Stimulated activated CD8-positive, alpha-beta memory T cell treated with anti-CD3 and anti-CD28 coated beads, Interleukin-4, amount 100 ng/mL, for 4 hours (primary cell): ENCODE data around the gene ROR1.
"Not testable (repeated sequence)": the region's sequence is repeated elsewhere in the genome, so short reads cannot be mapped to it uniquely, and the experiment has no call there.

Experiments used
- DNase-seq, 2 donors: peaks; one replicate each; pipeline ENCODE4 v3.0.0-alpha.2; 2020; ENCODE audit warnings: low read depth in 2 of 2, low spot score in 1 of 2

ROR1 gene

GRCh38 chr1:63758791-63759190, 15.0 kb upstream of the ROR1 start:
- DNase-seq: no peak

- DNase-seq: no peak
Observed at GRCh38 chr1:63759778-63760177, 14.0 kb upstream of the ROR1 start.

- no peak for DNase-seq
Observed at GRCh38 chr1:63770381-63770780, 3.4 kb upstream of the ROR1 start.

GRCh38 chr1:63772201-63772600, 1.6 kb upstream of the ROR1 start:
- no peak for DNase-seq

GRCh38 chr1:63772876-63773275, 941 bp upstream of the ROR1 start:
- DNase-seq: no peak

GRCh38 chr1:63773496-63773814, 362 bp upstream of the ROR1 start:
- DNase-seq: no peak

GRCh38 chr1:63774617-63775417, 1.0 kb downstream of the ROR1 start:
- DNase-seq: no peak

- no peak for DNase-seq
Observed at GRCh38 chr1:63775418-63776127, 1.8 kb downstream of the ROR1 start.

- DNase-seq: no peak
Observed at GRCh38 chr1:63777286-63777685, 3.5 kb downstream of the ROR1 start.

GRCh38 chr1:63777965-63778880, 4.4 kb downstream of the ROR1 start:
- DNase-seq: no peak

- DNase-seq: no peak
Observed at GRCh38 chr1:63779338-63780211, 5.8 kb downstream of the ROR1 start.

GRCh38 chr1:63780565-63780964, 6.7 kb downstream of the ROR1 start:
- no peak for DNase-seq

GRCh38 chr1:63782982-63783381, 9.2 kb downstream of the ROR1 start:
- DNase-seq: no peak

GRCh38 chr1:63784083-63784482, 10.3 kb downstream of the ROR1 start:
- DNase-seq: no peak

- no peak for DNase-seq
Observed at GRCh38 chr1:63784489-63785390, 10.9 kb downstream of the ROR1 start.

GRCh38 chr1:63787270-63787669, 13.5 kb downstream of the ROR1 start:
- not testable (repeated sequence) for DNase-seq

GRCh38 chr1:63787875-63788274, 14.1 kb downstream of the ROR1 start:
- DNase-seq: no peak

GRCh38 chr1:63789856-63790605, 16.2 kb downstream of the ROR1 start:
- DNase-seq: no peak

- DNase-seq: no peak
Observed at GRCh38 chr1:63790989-63791388, 17.2 kb downstream of the ROR1 start.
